Neural progenitor cell (in vitro differentiated cells): ENCODE results near the gene MGME1. TPM values are rescaled to one million over a fixed set of nuclear protein-coding genes. Genes with fewer than 3 reads are reported as not detected.

Experiments
- DNase-seq: peaks from one replicate; pipeline ENCODE4 v3.0.0-alpha.2; 2016; ENCODE audit warnings: low spot score
- H2AFZ ChIP-seq: fragments of 200-600 bp; sonication (generic); replicated peaks from 2 replicates; pipeline ENCODE4 v1.6.1; 2016; ENCODE audit warnings: antibody characterized with exemption
- H3F3A ChIP-seq: fragments of 200-600 bp; sonication (generic); 2 replicates; pipeline ENCODE4 v1.6.1; 2016; ENCODE audit warnings: antibody characterized with exemption, low read depth
- H3K27ac ChIP-seq: fragments of 200-600 bp; sonication (generic); 2 replicates; pipeline ENCODE4 v1.5.1; 2016; ENCODE audit warnings: mild to moderate bottlenecking
- H3K27me3 ChIP-seq: fragments of 200-600 bp; sonication (generic); 2 replicates; pipeline ENCODE4 v1.6.1; 2016; ENCODE audit warnings: mild to moderate bottlenecking, moderate library complexity
- H3K36me3 ChIP-seq: fragments of 200-600 bp; sonication (generic); 2 replicates; pipeline ENCODE4 v1.5.1; 2016
- H3K4me1 ChIP-seq: fragments of 200-600 bp; sonication (generic); 2 replicates; pipeline ENCODE4 v1.6.1; 2016; ENCODE audit warnings: mixed run types
- H3K4me2 ChIP-seq: fragments of 200-600 bp; sonication (generic); 2 replicates; pipeline ENCODE4 v1.6.1; 2016
- H3K4me3 ChIP-seq: fragments of 200-600 bp; sonication (generic); 2 replicates; pipeline ENCODE4 v1.5.1; 2016
- H3K79me2 ChIP-seq: fragments of 200-600 bp; sonication (generic); 2 replicates; pipeline ENCODE4 v1.6.1; 2016; ENCODE audit warnings: low read depth
- H3K9ac ChIP-seq: fragments of 200-600 bp; sonication (generic); 2 replicates; pipeline ENCODE4 v1.6.1; 2016
- H3K9me3 ChIP-seq: fragments of 200-600 bp; sonication (generic); 2 replicates; pipeline ENCODE4 v1.5.1; 2016; ENCODE audit warnings: low read depth
- H4K20me1 ChIP-seq: fragments of 200-600 bp; sonication (generic); 2 replicates; pipeline ENCODE4 v1.6.1; 2016; ENCODE audit warnings: low read depth
- H3K27ac Mint-ChIP-seq: 3 replicates; pipeline ENCODE4 v1.8.0; 2021; ENCODE audit warnings: mixed read lengths
- H3K27me3 Mint-ChIP-seq: 2 replicates; pipeline ENCODE4 v1.8.0; 2022; ENCODE audit warnings: low read depth, mild to moderate bottlenecking, inconsistent platforms, moderate library complexity, mixed read lengths; ENCODE audit not compliant: insufficient read depth
- H3K36me3 Mint-ChIP-seq: 3 replicates; pipeline ENCODE4 v1.8.0; 2021; ENCODE audit warnings: mixed read lengths
- H3K4me1 Mint-ChIP-seq: 3 replicates; pipeline ENCODE4 v1.8.0; 2021; ENCODE audit warnings: mixed read lengths
- H3K4me3 Mint-ChIP-seq: 3 replicates; pipeline ENCODE4 v1.8.0; 2021; ENCODE audit warnings: mild to moderate bottlenecking, moderate library complexity, mixed read lengths
- H3K9me3 Mint-ChIP-seq: 3 replicates; pipeline ENCODE4 v1.8.0; 2020; ENCODE audit warnings: mixed read lengths
- EZH2 ChIP-seq: fragments of 200-600 bp; sonication (generic); IDR thresholded peaks from 2 replicates; pipeline ENCODE4 v1.6.1; 2017; ENCODE audit warnings: antibody characterized with exemption, mild to moderate bottlenecking, moderate library complexity
- EZH2phosphoT487 ChIP-seq: fragments of 200-600 bp; sonication (generic); IDR thresholded peaks from 2 replicates; pipeline ENCODE4 v1.6.1; 2017; ENCODE audit warnings: antibody characterized with exemption
- total RNA-seq: library from RNA; depleted of rRNA; stranded (reverse); fragments of >200 nt; gene quantifications from 2 replicates; pipeline ENCODE4 v1.2.3, GENCODE V29; 2015; ENCODE audit warnings: low replicate concordance
- TF ChIP-seq, protein P1 (sequence below): fragments of 200-600 bp; sonication (generic); IDR thresholded peaks from 2 replicates; pipeline ENCODE4 v1.5.1; 2017; ENCODE audit warnings: antibody characterized with exemption, mild to moderate bottlenecking

The MGME1 gene
- total RNA-seq, 1 donor from 2014 or later = 87.2 TPM

DNA sequence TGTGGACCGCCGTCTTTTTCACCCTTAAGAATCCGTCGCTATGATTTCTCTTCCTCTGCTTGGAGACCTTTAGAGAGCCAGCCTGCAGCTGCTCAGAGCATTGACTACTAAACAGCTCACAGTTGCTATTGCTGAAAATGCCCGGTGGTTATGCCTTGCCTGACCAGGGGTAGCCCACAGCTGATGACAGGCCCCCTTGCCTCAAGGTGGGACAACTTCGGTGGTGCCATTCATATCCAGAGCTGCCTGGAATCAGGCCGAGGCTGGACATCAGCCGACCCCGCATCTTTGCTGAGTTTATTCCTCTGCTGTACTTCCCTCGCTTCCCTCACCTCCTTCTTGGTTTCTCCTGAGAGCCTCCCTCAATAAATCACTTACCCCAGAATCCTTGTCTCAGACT, 49.3 kb downstream of the MGME1 start:
- no peak for TF ChIP-seq EZH2phosphoT487
- TF ChIP-seq, protein P1, sequence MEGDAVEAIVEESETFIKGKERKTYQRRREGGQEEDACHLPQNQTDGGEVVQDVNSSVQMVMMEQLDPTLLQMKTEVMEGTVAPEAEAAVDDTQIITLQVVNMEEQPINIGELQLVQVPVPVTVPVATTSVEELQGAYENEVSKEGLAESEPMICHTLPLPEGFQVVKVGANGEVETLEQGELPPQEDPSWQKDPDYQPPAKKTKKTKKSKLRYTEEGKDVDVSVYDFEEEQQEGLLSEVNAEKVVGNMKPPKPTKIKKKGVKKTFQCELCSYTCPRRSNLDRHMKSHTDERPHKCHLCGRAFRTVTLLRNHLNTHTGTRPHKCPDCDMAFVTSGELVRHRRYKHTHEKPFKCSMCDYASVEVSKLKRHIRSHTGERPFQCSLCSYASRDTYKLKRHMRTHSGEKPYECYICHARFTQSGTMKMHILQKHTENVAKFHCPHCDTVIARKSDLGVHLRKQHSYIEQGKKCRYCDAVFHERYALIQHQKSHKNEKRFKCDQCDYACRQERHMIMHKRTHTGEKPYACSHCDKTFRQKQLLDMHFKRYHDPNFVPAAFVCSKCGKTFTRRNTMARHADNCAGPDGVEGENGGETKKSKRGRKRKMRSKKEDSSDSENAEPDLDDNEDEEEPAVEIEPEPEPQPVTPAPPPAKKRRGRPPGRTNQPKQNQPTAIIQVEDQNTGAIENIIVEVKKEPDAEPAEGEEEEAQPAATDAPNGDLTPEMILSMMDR = no peak
- no peak for TF ChIP-seq EZH2
- Mint-ChIP-seq H3K27me3 (peaks cover 6% of the 10 kb centered on the region), H3K4me3 (no peak overlapping the region), H3K36me3 (no peaks in the 10 kb centered on the region), H3K4me1 (no peaks in the 10 kb centered on the region), H3K9me3 (peaks cover 3% of the 10 kb centered on the region), H3K27ac (no peak overlapping the region)
- Histone ChIP-seq H4K20me1 (no peaks in the 10 kb centered on the region), H3K4me2 (no peak overlapping the region), H3K4me3 (no peak overlapping the region), H3K79me2 (no peaks in the 10 kb centered on the region), H3K9ac (no peak overlapping the region), H3K9me3 (no peaks in the 10 kb centered on the region), H3K4me1 (no peaks in the 10 kb centered on the region), H3F3A (peaks cover 3% of the 10 kb centered on the region), H3K36me3 (no peaks in the 10 kb centered on the region), H2AFZ (no peak overlapping the region), H3K27me3 (no peaks in the 10 kb centered on the region), H3K27ac (no peak overlapping the region)
- DNase-seq = no peak

DNA sequence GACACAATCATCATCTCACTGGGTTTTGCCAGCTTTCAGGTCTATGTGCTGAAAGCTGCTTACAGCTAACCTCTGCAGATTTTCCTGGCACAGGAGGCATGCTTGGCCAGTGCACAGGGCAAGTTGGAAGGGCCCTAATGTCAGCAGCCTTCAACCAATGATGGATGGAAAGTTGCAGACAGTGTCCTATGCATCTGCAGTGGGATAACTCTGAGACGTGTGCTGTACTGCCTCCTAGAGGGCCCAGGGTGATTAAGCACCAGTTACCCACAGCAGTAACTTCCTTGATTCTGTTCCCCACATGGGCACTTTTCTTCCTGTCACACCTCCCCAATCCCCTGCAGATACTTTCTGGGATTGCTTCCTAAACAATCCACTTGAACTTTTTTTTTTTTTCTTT, 50.2 kb downstream of the MGME1 start:
- peak; percentile 56 for DNase-seq
- Histone ChIP-seq H3F3A (peaks cover 3% of the 10 kb centered on the region), H2AFZ (no peak overlapping the region), H3K9me3 (no peaks in the 10 kb centered on the region), H3K36me3 (no peaks in the 10 kb centered on the region), H3K9ac (no peak overlapping the region), H3K4me1 (no peaks in the 10 kb centered on the region), H3K79me2 (no peaks in the 10 kb centered on the region), H3K4me2 (no peak overlapping the region), H3K27ac (no peak overlapping the region), H4K20me1 (no peaks in the 10 kb centered on the region), H3K27me3 (no peaks in the 10 kb centered on the region), H3K4me3 (no peak overlapping the region)
- H3K9me3 Mint-ChIP-seq = peaks cover 3% of the 10 kb centered on the region
- peaks cover 10% of the 10 kb centered on the region for H3K27me3 Mint-ChIP-seq
- TF ChIP-seq, protein P1 = peak; percentile 59
- TF ChIP-seq EZH2phosphoT487 (no peak), EZH2 (no peak)
- no peaks in the 10 kb centered on the region for H3K36me3 Mint-ChIP-seq
- H3K27ac Mint-ChIP-seq = no peak overlapping the region
- H3K4me3 Mint-ChIP-seq = no peak overlapping the region
- H3K4me1 Mint-ChIP-seq = no peaks in the 10 kb centered on the region

DNA sequence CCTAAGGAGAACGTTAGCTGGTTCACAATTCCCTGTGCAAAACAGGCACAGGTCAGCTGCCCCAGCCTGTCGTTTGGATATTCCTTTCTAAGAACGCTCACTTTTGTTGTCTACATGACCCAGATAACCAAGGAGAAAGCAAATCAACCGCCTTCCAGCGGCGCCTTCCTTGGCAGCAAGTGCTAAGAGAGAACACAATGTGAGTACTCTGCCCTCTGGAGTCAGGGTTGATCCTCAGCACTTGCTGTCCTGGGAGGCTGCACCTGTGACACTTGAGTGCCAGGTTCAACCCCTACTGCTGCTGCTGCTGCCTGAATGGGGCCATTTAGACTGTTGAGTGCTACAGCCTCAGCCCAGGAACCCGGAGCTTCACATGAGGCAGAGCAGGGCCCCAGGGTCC, 52.1 kb downstream of the MGME1 start:
- no peak overlapping the region for H3K4me3 ChIP-seq
- no peak overlapping the region for H3K9ac ChIP-seq
- no peaks in the 10 kb centered on the region for H3K36me3 ChIP-seq
- H3K27ac Mint-ChIP-seq = no peak overlapping the region
- H4K20me1 ChIP-seq = no peaks in the 10 kb centered on the region
- no peak overlapping the region for H3K4me2 ChIP-seq
- no peaks in the 10 kb centered on the region for H3K79me2 ChIP-seq
- no peak overlapping the region for H3K4me3 Mint-ChIP-seq
- peaks cover 3% of the 10 kb centered on the region for H3F3A ChIP-seq
- H3K27ac ChIP-seq = no peak overlapping the region
- H3K27me3 ChIP-seq = no peaks in the 10 kb centered on the region
- no peaks in the 10 kb centered on the region for H3K36me3 Mint-ChIP-seq
- H2AFZ ChIP-seq = no peak overlapping the region
- TF ChIP-seq EZH2 (no peak), EZH2phosphoT487 (no peak)
- TF ChIP-seq, protein P1 = no peak
- H3K9me3 Mint-ChIP-seq = peaks cover 3% of the 10 kb centered on the region
- peaks cover 13% of the 10 kb centered on the region for H3K27me3 Mint-ChIP-seq
- H3K4me1 ChIP-seq = no peaks in the 10 kb centered on the region
- H3K4me1 Mint-ChIP-seq = no peaks in the 10 kb centered on the region
- no peaks in the 10 kb centered on the region for H3K9me3 ChIP-seq
- DNase-seq = no peak
